Measurements from ENCODE around the gene ANKRD44.

Gene ANKRD44

GRCh38 chr2:196968516-196968915 is 342.1 kb downstream of the ANKRD44 start:
- in situ Hi-C loops (cut with MboI; ENCODE audit: low sequenced_read_pairs), result no loop called here
- H3K4me1 ChIP-seq, result peaks cover 16% of the 10 kb centered on the region
- H3K4me3 ChIP-seq, result no peak overlapping the region
- peaks cover 10% of the 10 kb centered on the region for H3K9me3 ChIP-seq
- no peak for DNase-seq (ENCODE audit: low spot score in 2 of 2)
- no peaks in the 10 kb centered on the region for H3K27me3 ChIP-seq (ENCODE audit: low read depth)
- H3K36me3 ChIP-seq (replicated peaks), result no peaks in the 10 kb centered on the region

GRCh38 chr2:196967775-196968174 is 342.8 kb downstream of the ANKRD44 start:
- in situ Hi-C loops (cut with MboI; ENCODE audit: low sequenced_read_pairs), result no loop called here
- H3K36me3 ChIP-seq (replicated peaks), result no peaks in the 10 kb centered on the region
- no peak overlapping the region for H3K4me3 ChIP-seq
- H3K4me1 ChIP-seq, result peaks cover 16% of the 10 kb centered on the region
- peaks cover 10% of the 10 kb centered on the region for H3K9me3 ChIP-seq
- no peak for DNase-seq (ENCODE audit: low spot score in 2 of 2)
- no peaks in the 10 kb centered on the region for H3K27me3 ChIP-seq (ENCODE audit: low read depth)

DNA sequence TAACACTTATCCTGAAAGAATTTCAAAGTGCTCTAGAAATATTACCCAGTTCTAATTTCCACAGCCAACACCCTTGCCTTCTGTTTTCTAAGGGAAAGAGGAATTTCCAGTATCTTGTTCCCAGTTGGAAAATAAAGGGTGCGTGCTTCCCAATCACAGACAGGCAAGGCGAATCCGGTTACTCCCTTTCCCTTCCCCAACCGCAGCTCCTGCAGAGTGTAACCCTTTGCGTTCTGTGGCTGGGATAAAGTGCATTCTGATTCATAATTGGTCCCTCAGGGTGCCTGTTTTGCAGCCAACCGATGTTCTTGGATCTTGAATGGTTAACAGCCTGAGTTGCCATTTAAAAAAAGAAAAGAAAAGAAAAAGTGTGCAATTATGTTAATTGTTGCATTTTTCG is 343.5 kb downstream of the ANKRD44 start:
- Histone ChIP-seq H3K36me3 (replicated peaks) (no peaks in the 10 kb centered on the region), H3K9me3 (peaks cover 10% of the 10 kb centered on the region), H3K4me1 (peaks cover 16% of the 10 kb centered on the region), H3K27me3 (ENCODE audit: low read depth) (no peaks in the 10 kb centered on the region), H3K4me3 (peak overlapping the region; percentile 8)
- peak; percentile 71 to 77 for DNase-seq (ENCODE audit: low spot score in 2 of 2)
- in situ Hi-C loops (cut with MboI; ENCODE audit: low sequenced_read_pairs), result no loop called here

DNA sequence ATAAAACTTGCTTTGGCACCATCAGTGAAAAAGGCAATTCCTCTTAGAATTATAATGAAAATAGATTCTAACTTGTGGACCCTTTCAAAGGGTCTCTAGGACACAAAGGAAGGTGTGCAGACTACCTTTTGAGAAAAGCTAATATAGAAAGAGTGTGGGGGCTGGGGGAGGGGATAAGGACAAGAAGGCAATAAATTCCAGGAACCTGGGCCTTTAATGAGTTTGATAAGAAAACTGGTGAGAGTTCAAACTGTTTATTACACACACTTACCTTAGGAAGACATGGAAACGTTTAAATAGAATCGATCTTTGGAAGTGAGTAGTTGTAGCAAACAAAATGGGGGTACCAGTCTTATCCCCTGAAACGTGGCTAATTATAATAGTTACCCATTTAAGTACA is 344.5 kb downstream of the ANKRD44 start:
- Histone ChIP-seq H3K27me3 (ENCODE audit: low read depth) (no peaks in the 10 kb centered on the region), H3K4me1 (peaks cover 16% of the 10 kb centered on the region), H3K9me3 (peaks cover 10% of the 10 kb centered on the region), H3K4me3 (no peak overlapping the region), H3K36me3 (replicated peaks) (no peaks in the 10 kb centered on the region)
- in situ Hi-C loops (cut with MboI; ENCODE audit: low sequenced_read_pairs), result no loop called here
- DNase-seq (ENCODE audit: low spot score in 2 of 2), result no peak

- no peaks in the 10 kb centered on the region for H3K27me3 ChIP-seq (ENCODE audit: low read depth)
- in situ Hi-C loops (cut with MboI; ENCODE audit: low sequenced_read_pairs), result no loop called here
- H3K36me3 ChIP-seq (replicated peaks), result no peaks in the 10 kb centered on the region
- peaks cover 10% of the 10 kb centered on the region for H3K9me3 ChIP-seq
- no peak overlapping the region for H3K4me3 ChIP-seq
- DNase-seq (ENCODE audit: low spot score in 2 of 2), result no peak
- H3K4me1 ChIP-seq, result peaks cover 16% of the 10 kb centered on the region
These were observed 344.9 kb downstream of the ANKRD44 start for GRCh38 chr2:196965651-196966050.

DNA sequence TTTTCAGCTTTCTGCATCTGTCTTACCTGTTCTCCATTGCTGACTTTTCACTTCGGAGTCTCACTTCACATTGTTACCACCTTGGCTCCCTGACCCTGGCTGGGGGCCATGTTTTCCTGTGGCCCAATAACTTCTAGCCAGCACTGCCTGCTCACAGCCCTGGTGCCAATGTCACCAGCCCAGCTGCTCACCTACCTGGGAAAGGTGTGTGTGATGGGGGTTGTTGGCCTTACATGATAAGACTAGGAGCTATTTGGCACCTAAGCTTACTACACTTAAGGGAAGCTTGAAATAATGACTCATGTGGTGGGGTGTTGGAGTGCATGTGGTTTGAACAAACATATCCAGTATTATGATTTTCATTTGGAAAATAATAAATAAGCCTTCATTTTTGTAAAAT is 346.6 kb downstream of the ANKRD44 start:
- H3K4me1 ChIP-seq, result peaks cover 16% of the 10 kb centered on the region
- H3K27me3 ChIP-seq (ENCODE audit: low read depth), result no peaks in the 10 kb centered on the region
- no peak for DNase-seq (ENCODE audit: low spot score in 2 of 2)
- no peak overlapping the region for H3K4me3 ChIP-seq
- peaks cover 10% of the 10 kb centered on the region for H3K9me3 ChIP-seq
- H3K36me3 ChIP-seq (replicated peaks), result no peaks in the 10 kb centered on the region
- in situ Hi-C loops (cut with MboI; ENCODE audit: low sequenced_read_pairs), result no loop called here

- in situ Hi-C loops (cut with MboI; ENCODE audit: low sequenced_read_pairs), result no loop called here
These were observed 347.5 kb downstream of the ANKRD44 start for GRCh38 chr2:196963043-196963442.

DNA sequence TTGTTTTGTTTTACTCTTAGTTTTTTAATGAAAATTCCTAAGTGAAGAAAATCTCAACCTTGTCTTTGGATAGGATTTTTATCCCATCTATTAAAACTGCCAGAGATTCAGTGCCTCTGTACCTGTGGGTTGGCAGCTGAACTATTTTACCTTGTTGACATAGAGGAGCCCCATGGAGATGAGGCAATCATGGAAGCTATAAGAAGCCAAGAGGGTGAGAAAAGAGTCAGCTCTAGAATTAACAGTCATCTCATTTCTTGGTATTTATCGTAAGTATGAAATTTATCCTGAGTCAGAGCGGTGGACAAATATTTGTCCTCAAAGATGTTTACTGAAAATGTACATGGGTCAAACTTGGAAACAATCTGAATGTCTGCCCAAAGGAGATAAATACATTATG is 348.3 kb downstream of the ANKRD44 start:
- Histone ChIP-seq H3K9me3 (no peaks in the 10 kb centered on the region; the same call in 1 of the 2 replicates), H3K4me3 (no peak overlapping the region), H3K36me3 (replicated peaks) (no peaks in the 10 kb centered on the region), H3K4me1 (peaks cover 18% of the 10 kb centered on the region), H3K27me3 (ENCODE audit: low read depth) (no peaks in the 10 kb centered on the region)
- in situ Hi-C loops (cut with MboI; ENCODE audit: low sequenced_read_pairs), result no loop called here
- no peak for DNase-seq (ENCODE audit: low spot score in 2 of 2)

More at GRCh38 chr2:196963043-196963442, 347.5 kb downstream of the ANKRD44 start:
- Histone ChIP-seq H3K4me3 (no peak overlapping the region), H3K4me1 (peaks cover 18% of the 10 kb centered on the region), H3K9me3 (peaks cover 6% of the 10 kb centered on the region), H3K27me3 (ENCODE audit: low read depth) (no peaks in the 10 kb centered on the region), H3K36me3 (replicated peaks) (no peaks in the 10 kb centered on the region)
- DNase-seq (ENCODE audit: low spot score in 2 of 2), result no peak

DNA sequence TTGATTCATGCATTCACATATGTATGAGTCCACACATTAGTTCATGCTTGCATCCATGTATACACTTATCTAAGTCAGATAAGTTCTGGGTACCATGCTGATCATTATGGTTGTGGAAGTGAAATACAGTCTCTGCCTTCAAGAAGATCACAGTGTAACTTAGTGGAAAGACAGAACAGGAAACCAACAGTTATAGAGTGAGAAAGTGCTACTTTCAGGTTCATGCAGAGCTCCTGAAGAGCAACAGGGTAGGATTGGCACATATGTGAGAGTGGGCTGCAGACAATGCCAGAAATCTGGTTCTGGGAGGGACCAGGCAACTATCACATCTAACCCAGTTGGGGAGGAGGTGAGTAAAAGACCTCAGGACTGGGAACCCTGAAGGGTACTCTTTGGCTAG is 348.7 kb downstream of the ANKRD44 start:
- no peaks in the 10 kb centered on the region for H3K27me3 ChIP-seq (ENCODE audit: low read depth)
- in situ Hi-C loops (cut with MboI; ENCODE audit: low sequenced_read_pairs), result no loop called here
- no peak for DNase-seq (ENCODE audit: low spot score in 2 of 2)
- no peaks in the 10 kb centered on the region for H3K36me3 ChIP-seq (replicated peaks)
- H3K4me1 ChIP-seq, result peaks cover 15% of the 10 kb centered on the region
- no peaks in the 10 kb centered on the region for H3K9me3 ChIP-seq
- no peak overlapping the region for H3K4me3 ChIP-seq

GRCh38 chr2:196959734-196960338 is 350.7 kb downstream of the ANKRD44 start:
- no peaks in the 10 kb centered on the region for H3K27me3 ChIP-seq (ENCODE audit: low read depth)
- DNase-seq (ENCODE audit: low spot score in 2 of 2), result no peak
- in situ Hi-C loops (cut with MboI; ENCODE audit: low sequenced_read_pairs), result no loop called here
- no peaks in the 10 kb centered on the region for H3K9me3 ChIP-seq
- no peaks in the 10 kb centered on the region for H3K36me3 ChIP-seq (replicated peaks)
- H3K4me1 ChIP-seq, result peaks cover 11% of the 10 kb centered on the region
- H3K4me3 ChIP-seq, result no peak overlapping the region

GRCh38 chr2:196959281-196959680 is 351.3 kb downstream of the ANKRD44 start:
- DNase-seq (ENCODE audit: low spot score in 2 of 2), result no peak
- no peaks in the 10 kb centered on the region for H3K36me3 ChIP-seq (replicated peaks)
- in situ Hi-C loops (cut with MboI; ENCODE audit: low sequenced_read_pairs), result no loop called here
- peaks cover 17% of the 10 kb centered on the region for H3K4me1 ChIP-seq
- no peaks in the 10 kb centered on the region for H3K9me3 ChIP-seq
- H3K27me3 ChIP-seq (ENCODE audit: low read depth), result no peaks in the 10 kb centered on the region
- no peak overlapping the region for H3K4me3 ChIP-seq

DNA sequence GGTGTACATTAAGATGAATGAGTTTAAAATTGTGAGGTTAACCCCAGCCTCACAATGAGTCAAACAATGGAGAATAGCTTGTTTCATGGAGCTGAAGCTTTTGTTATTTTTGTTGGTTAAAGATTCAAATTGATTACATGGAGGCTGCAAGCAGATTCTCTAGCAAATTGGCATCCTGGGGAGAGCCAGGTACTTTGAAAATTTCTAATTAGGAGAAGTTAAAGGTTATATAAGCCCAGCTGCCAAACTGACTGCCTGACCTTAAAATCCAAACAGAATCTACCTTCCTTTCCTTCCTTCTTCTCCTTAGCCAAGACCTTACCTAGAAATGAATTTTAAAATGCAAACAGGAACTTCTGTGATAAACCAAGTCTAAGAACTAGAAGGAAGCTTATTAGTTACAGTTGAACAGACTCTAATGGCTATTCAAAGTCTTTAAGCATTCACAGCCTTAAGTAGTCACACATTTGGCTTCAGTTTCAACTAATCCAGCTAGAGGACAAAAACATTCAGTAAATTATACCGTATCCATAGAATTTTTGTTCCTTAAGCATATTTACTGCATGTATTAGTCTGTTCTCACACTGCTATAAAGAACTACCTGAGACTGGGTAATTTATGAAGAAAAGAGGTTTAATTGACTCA is 352.6 kb downstream of the ANKRD44 start:
- no peak overlapping the region for H3K4me3 ChIP-seq
- peaks cover 22% of the 10 kb centered on the region for H3K4me1 ChIP-seq
- in situ Hi-C loops (cut with MboI; ENCODE audit: low sequenced_read_pairs), result no loop called here
- H3K27me3 ChIP-seq (ENCODE audit: low read depth), result no peaks in the 10 kb centered on the region
- H3K9me3 ChIP-seq, result no peaks in the 10 kb centered on the region; the same call in 1 of the 2 replicates
- H3K36me3 ChIP-seq (replicated peaks), result no peaks in the 10 kb centered on the region
- DNase-seq (ENCODE audit: low spot score in 2 of 2), result no peak

DNA sequence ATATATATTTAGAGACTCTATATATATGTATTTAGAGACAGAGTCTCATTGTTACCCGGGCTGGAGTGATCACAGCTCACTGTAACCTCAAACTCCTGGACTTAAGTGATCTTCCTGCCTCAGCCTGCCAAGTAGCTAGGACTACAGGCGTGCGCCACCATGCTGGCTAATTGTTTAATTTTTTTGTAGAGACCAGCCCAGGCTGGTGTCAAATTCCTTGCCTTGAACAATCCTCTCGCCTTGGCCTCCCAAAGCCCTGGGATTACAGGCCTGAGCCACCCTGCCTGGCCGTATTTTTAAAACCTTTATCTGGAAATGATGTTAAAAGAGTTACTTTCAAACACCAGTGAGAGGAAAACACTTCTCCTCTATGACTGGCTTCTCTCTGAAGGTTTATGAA is 353.1 kb downstream of the ANKRD44 start:
- Histone ChIP-seq H3K9me3 (no peaks in the 10 kb centered on the region; the same call in 1 of the 2 replicates), H3K36me3 (replicated peaks) (no peaks in the 10 kb centered on the region), H3K27me3 (ENCODE audit: low read depth) (no peaks in the 10 kb centered on the region), H3K4me3 (no peak overlapping the region), H3K4me1 (peaks cover 22% of the 10 kb centered on the region)
- no peak for DNase-seq (ENCODE audit: low spot score in 2 of 2)
- in situ Hi-C loops (cut with MboI; ENCODE audit: low sequenced_read_pairs), result no loop called here

DNA sequence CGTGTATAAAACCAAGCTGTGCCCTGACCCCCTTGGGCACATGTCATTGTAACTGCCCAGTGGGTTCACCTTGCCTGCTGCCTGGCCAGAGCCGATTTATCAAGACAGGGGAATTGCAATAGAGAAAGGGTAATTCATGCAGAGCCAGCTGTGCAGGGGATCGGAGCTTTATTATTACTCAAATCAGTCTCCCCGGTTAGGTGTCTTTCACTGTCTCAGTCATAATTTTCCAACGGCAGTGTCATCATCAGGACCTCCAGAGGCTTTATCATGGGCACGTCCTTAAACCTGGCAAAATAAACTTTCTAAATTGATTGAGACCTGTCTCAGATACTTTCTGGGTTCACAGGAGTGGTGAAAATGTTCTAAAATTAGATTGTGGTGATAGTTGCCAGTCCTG is 354.5 kb downstream of the ANKRD44 start:
- Histone ChIP-seq H3K9me3 (no peaks in the 10 kb centered on the region; the same call in 1 of the 2 replicates), H3K4me3 (no peak overlapping the region), H3K36me3 (replicated peaks) (no peaks in the 10 kb centered on the region), H3K4me1 (peaks cover 22% of the 10 kb centered on the region), H3K27me3 (ENCODE audit: low read depth) (no peaks in the 10 kb centered on the region)
- DNase-seq (ENCODE audit: low spot score in 2 of 2), result no peak
- in situ Hi-C loops (cut with MboI; ENCODE audit: low sequenced_read_pairs), result no loop called here
